Hair follicular keratinocyte (primary cell): Measurements from ENCODE around the gene APBA3. TPM values are rescaled to one million over a fixed set of nuclear protein-coding genes. Genes with fewer than 3 reads are reported as not detected.

ENCODE experiments used
- total RNA-seq: library from RNA; depleted of rRNA; stranded (reverse); fragments of >200 nt; gene quantifications from 2 replicates; pipeline ENCODE4 v1.2.3, GENCODE V29; 2015

The APBA3 gene
- 15.5 and 16.0 TPM in 2 replicates for total RNA-seq

GRCh38 chr19:3761382-3762129 is at the start of gene APBA3:
APBA3 (minus strand) TSS chr19:3761692; CDS start chr19:3760264, 1,428 bp downstream.

GRCh38 chr19:3785938-3786824 is 24.7 kb upstream of the APBA3 start, which contains the start of gene MATK:
MATK (minus strand) TSS chr19:3786381; CDS start chr19:3785135, 1,246 bp downstream.

GRCh38 chr19:3771906-3772455 is 10.5 kb upstream of the APBA3 start, which contains the start of gene RAX2:
RAX2 (minus strand) TSS chr19:3772228; CDS start chr19:3771742, 486 bp downstream.

GRCh38 chr19:3762501-3763459 is 1.3 kb upstream of the APBA3 start, which contains the start of gene MRPL54:
MRPL54 (plus strand) TSS chr19:3762682; CDS start chr19:3762701, 19 bp downstream.

GRCh38 chr19:3708207-3708931 is 53.1 kb downstream of the APBA3 start, which contains the start of gene TJP3:
TJP3 (plus strand) TSS chr19:3708384; CDS start chr19:3728433, 20,049 bp downstream.

Other genes with a start within 250 kb of the APBA3 start
- gene TEKTIP1, start 222.5 kb downstream of the APBA3 start, total RNA-seq: not detected in 2 replicates
- 46.5 and 62.0 TPM in 2 replicates for gene MFSD12, start 204.1 kb downstream of the APBA3 start, total RNA-seq
- gene HMG20B, start 188.7 kb downstream of the APBA3 start, total RNA-seq: 88.2 and 115 TPM in 2 replicates
- gene GIPC3, start 176.2 kb downstream of the APBA3 start, total RNA-seq: not detected in 2 replicates
- gene TBXA2R, start 154.8 kb downstream of the APBA3 start, total RNA-seq: 0.23 TPM in 2 replicates
- 31.4 and 36.1 TPM in 2 replicates for gene CACTIN, start 134.9 kb downstream of the APBA3 start, total RNA-seq
- 9.6 and 10.5 TPM in 2 replicates for gene PIP5K1C, start 61.2 kb downstream of the APBA3 start, total RNA-seq
- gene TJP3, start 53.3 kb downstream of the APBA3 start, total RNA-seq: under 0.01 and 1.7 TPM in 2 replicates
- 56.5 and 77.3 TPM in 2 replicates for gene MRPL54, start 990 bp upstream of the APBA3 start, total RNA-seq
- gene RAX2, start 10.5 kb upstream of the APBA3 start, total RNA-seq: not detected in 2 replicates
- not detected in 2 replicates for gene MATK, start 24.7 kb upstream of the APBA3 start, total RNA-seq
- gene ZFR2, start 107.3 kb upstream of the APBA3 start, total RNA-seq: not detected in 2 replicates
- gene ATCAY, start 119.0 kb upstream of the APBA3 start, total RNA-seq: not detected in 2 replicates
- gene NMRK2, start 171.4 kb upstream of the APBA3 start, total RNA-seq: not detected in 2 replicates
- 47.8 and 74.7 TPM in 2 replicates for gene DAPK3, start 209.4 kb upstream of the APBA3 start, total RNA-seq
- 1,979 and 2,783 TPM in 2 replicates for gene EEF2, start 223.8 kb upstream of the APBA3 start, total RNA-seq
- 18.7 and 19.7 TPM in 2 replicates for gene PIAS4, start 246.0 kb upstream of the APBA3 start, total RNA-seq